ENCODE data around the gene NCDN. TPM values are rescaled to one million over a fixed set of nuclear protein-coding genes. Genes with fewer than 3 reads are reported as not detected.
A peak's percentile ranks its signal among the peaks of the same experiment; 100 is the strongest.

Gene NCDN
- total and polyA plus RNA-seq, 3 donors from 2014 or later: 27.3 to 33.9 (median 33.8) TPM

DNA sequence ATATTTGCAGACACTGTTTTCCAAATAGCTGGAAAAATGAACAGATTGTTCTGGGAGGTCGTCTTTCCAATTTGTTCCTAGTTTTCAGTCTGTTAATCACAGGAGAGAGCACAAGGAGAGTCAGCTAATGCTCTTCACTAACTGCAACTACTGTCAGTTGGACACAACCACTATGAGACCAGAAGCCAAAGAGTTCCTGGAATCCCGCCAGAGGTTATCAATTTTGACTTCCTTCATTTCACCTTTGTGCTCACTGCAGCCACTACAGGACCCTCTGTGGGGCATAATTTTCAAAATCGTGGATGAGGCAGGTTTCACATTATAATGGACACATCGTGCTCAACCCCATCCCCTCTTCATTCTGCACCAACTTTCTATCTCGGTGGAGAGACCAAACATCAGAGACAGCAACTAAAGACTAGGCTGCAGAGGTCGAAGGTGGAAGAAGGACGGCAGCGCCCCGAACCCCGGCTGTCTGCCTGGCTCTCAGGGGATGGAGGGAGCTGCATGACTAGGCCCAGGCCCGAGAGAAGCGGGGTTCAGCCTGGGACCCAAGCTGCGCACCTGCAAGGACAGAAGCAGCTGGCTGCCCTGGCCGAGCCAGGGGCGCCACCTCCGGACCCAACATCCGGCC lies 998 bp upstream of the NCDN start:
- WGBS, 2 donors: 0 to 3% methylated on average over 9 to 16 of the region's 17 CpGs
- Histone ChIP-seq H3K9me3 (no peaks in the 10 kb centered on the region), H3K27me3 (no peaks in the 10 kb centered on the region), H3K4me1 (peaks cover 32% of the 10 kb centered on the region), H3K36me3 (ENCODE audit: low read depth, missing control alignments) (no peaks in the 10 kb centered on the region), H3K27ac (peak overlapping the region; percentile 94 to 96), H3K4me3 (peak overlapping the region; percentile 89 to 98)
- DNase-seq: no peak
- TF ChIP-seq, protein P1, sequence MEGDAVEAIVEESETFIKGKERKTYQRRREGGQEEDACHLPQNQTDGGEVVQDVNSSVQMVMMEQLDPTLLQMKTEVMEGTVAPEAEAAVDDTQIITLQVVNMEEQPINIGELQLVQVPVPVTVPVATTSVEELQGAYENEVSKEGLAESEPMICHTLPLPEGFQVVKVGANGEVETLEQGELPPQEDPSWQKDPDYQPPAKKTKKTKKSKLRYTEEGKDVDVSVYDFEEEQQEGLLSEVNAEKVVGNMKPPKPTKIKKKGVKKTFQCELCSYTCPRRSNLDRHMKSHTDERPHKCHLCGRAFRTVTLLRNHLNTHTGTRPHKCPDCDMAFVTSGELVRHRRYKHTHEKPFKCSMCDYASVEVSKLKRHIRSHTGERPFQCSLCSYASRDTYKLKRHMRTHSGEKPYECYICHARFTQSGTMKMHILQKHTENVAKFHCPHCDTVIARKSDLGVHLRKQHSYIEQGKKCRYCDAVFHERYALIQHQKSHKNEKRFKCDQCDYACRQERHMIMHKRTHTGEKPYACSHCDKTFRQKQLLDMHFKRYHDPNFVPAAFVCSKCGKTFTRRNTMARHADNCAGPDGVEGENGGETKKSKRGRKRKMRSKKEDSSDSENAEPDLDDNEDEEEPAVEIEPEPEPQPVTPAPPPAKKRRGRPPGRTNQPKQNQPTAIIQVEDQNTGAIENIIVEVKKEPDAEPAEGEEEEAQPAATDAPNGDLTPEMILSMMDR (IDR thresholded peaks at IDR 0.05): no peak
- no peak for TF ChIP-seq POLR2A (IDR thresholded peaks at IDR 0.05)
- intact Hi-C loops (cut with DNase I; ENCODE audit: low total_unique reads): no loop called here

DNA sequence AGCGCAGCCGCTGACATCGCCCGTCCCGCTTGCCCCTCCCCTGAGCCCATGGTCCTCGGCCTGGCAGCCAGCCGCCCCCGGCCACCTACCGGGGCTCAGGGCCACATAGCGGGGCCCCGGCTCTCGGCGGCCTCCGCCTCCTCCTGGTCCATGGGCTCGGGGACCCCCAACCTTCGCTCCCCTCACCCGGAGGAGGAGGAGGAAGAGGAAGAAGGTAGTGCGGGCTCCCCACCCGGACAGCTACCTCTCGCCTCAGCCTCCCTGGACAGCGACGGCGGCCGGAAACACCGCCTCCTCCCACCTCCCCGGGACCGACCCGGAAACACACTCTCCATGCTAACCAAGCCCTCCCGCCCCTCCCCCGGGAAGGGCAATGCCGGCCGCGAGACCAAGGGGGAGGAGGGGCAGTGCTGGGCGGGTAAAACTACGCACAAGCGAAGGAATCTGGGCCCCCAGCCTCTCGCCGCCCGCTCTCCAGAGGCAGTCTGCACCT lies 435 bp upstream of the NCDN start, which contains the start of gene KIAA0319L:
Gene KIAA0319L, minus strand, starts transcription at position 286 of the 493 bp plus-strand sequence. CDS start 2,912 bp downstream, outside the sequence.
- intact Hi-C loops (cut with DNase I; ENCODE audit: low total_unique reads): no loop called here
- peak within 1 kb of the TSS; percentile 89 to 98 for H3K4me3 ChIP-seq
- DNase-seq: peak; percentile 95
- 0 to 1% methylated on average over 8 to 34 of the region's 39 CpGs for WGBS, 2 donors
- H3K27me3 ChIP-seq: no peaks in the 10 kb centered on the region
- H3K36me3 ChIP-seq (ENCODE audit: low read depth, missing control alignments): no peaks in the 10 kb centered on the region
- no peak for TF ChIP-seq POLR2A (IDR thresholded peaks at IDR 0.05)
- TF ChIP-seq, protein P1 (IDR thresholded peaks at IDR 0.05): no peak
- no peaks in the 10 kb centered on the region for H3K9me3 ChIP-seq
- H3K4me1 ChIP-seq: peaks cover 32% of the 10 kb centered on the region
- H3K27ac ChIP-seq: peak within 1 kb of the TSS; percentile 94 to 96

DNA sequence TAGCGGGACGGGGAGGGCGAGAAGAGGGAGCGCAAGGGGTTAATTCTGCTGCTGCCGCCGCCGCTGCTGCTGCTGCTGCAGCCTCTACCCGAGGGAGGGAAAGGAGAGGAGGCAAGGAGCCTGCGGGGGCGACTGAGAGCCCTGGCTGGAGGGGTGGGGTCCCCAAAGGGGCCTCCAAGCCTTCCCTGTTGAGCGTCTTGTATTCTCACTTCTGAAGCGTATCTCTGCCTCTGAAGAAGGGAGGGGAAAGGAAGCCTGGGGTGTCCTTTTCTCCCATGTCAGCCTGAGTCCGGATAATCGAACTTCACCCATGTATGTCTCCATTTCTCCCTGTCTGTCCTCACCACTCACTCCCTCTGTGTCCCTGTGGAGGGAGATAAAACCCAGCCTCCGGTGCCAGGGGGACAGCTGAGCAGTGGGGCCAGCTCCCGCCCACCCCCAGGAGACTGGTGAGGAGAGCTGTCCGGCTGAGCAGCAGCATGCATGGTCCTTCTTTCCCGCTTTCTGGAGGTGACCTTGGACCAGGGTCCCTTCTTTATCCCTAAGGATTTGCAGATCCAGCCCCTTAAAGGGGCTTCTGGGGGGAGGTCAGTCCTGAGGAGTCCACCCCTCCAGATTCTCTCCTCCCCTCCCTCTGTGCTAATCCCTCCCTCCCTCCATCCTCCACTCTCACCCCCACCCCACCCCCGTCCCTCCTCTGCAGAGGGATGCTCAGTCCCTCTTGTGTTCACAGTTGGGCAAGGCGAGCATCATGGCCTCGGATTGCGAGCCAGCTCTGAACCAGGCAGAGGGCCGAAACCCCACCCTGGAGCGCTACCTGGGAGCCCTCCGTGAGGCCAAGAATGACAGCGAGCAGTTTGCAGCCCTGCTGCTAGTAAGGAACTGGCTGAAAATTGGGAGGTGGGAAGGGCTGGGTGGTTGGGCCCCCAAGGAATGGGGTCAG lies 1.0 kb downstream of the NCDN start:
- no peak for DNase-seq
- H3K4me3 ChIP-seq: peak overlapping the region; percentile 89 to 98
- no peak for TF ChIP-seq POLR2A (IDR thresholded peaks at IDR 0.05)
- TF ChIP-seq, protein P1 (IDR thresholded peaks at IDR 0.05): no peak
- H3K4me1 ChIP-seq: peaks cover 32% of the 10 kb centered on the region
- H3K27ac ChIP-seq: peak overlapping the region; percentile 94 to 96
- intact Hi-C loops (cut with DNase I; ENCODE audit: low total_unique reads): no loop called here
- WGBS, 2 donors: 5 to 12% methylated on average over 19 to 26 of the region's 26 CpGs
- no peaks in the 10 kb centered on the region for H3K9me3 ChIP-seq
- no peaks in the 10 kb centered on the region for H3K27me3 ChIP-seq
- H3K36me3 ChIP-seq (ENCODE audit: low read depth, missing control alignments): no peaks in the 10 kb centered on the region

DNA sequence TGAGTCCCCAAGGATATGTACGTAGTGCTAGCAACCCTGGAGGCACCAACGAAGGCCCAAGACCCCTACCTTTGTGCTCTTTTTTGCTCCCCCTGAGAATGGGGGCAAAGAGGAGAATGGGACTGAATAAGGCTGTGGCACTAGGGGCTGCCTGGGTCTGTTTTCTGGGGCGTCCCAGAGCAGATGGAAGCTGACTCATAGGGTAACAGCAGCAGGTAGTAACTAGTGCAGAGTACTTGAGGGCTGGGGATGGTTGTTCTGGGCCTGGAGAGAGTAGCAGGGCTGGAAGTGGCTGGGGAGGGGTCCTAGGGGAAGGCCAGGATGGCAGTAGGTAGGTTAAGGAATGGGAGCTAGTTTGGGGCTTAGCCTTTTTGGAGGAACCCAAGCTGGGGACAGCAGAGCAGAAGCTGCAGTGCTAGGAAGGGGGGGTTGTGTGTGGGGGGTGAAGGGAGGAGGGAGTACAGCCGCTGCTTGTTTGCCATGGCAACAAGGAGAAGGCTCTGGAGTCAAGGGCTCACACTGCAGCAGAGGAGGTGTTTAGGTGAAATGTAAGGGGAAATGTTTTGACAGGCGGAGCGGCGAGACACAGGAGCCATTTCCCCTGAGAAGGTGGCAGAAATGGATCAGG lies 1.8 kb downstream of the NCDN start:
- Histone ChIP-seq H3K27ac (no peak overlapping the region), H3K4me1 (peaks cover 28% of the 10 kb centered on the region), H3K4me3 (no peak overlapping the region), H3K27me3 (no peaks in the 10 kb centered on the region), H3K36me3 (ENCODE audit: low read depth, missing control alignments) (no peaks in the 10 kb centered on the region), H3K9me3 (no peaks in the 10 kb centered on the region)
- WGBS, 2 donors: 58 to 74% methylated on average over 7 of the region's 7 CpGs
- TF ChIP-seq, protein P1 (IDR thresholded peaks at IDR 0.05): no peak
- TF ChIP-seq POLR2A (IDR thresholded peaks at IDR 0.05): no peak
- intact Hi-C loops (cut with DNase I; ENCODE audit: low total_unique reads): no loop called here
- no peak for DNase-seq

Data from testis (tissue), 3 donors.